SU-DHL-6 (cell line): ENCODE data around the gene RPH3AL.

Experiments
- EZH2phosphoT487 ChIP-seq: fragments of 200-600 bp; sonication (generic), shearing (Covaris generic); conservative IDR thresholded peaks from 2 replicates; pipeline ENCODE4 v1.6.1; 2018; ENCODE audit warnings: mild to moderate bottlenecking, antibody characterized with exemption, low read length, moderate library complexity, mixed read lengths
- TF ChIP-seq, protein P1 (sequence below): fragments of 200-600 bp; sonication (generic); IDR thresholded peaks from one replicate; pipeline ENCODE4 v1.5.1; 2017; ENCODE audit warnings: antibody characterized with exemption, mild to moderate bottlenecking, low read length, moderate library complexity; ENCODE audit not compliant: insufficient read depth, poor library complexity, severe bottlenecking

DNA sequence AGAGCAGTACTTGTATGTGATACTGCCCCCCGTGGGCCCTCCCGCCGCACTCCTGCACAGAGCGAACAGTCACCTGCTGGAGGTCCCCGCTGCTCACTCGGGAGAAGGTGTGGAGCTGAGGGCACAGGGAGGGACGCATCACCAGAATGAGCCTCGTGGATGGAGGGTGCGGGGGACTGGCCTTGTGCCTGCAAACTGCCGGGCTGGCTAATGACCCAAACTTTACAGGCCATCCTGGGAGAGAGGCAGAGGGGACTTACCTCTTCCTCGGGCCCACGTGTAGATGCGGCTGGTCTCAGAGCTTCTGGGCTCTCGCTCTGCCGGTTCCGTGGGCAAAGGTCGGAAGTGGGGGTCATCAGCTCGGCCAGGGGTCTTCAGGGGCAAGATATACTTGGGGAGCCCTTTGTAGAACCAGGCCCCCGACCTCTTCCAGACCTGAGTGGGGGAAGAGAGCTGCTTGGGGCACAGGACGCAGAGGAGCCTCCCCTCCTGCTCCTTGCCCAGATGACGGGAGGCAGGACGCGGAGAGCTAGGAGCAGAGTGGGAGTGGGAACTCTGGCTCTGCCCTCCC, 105.7 kb downstream of the RPH3AL start:
- TF ChIP-seq, protein P1, sequence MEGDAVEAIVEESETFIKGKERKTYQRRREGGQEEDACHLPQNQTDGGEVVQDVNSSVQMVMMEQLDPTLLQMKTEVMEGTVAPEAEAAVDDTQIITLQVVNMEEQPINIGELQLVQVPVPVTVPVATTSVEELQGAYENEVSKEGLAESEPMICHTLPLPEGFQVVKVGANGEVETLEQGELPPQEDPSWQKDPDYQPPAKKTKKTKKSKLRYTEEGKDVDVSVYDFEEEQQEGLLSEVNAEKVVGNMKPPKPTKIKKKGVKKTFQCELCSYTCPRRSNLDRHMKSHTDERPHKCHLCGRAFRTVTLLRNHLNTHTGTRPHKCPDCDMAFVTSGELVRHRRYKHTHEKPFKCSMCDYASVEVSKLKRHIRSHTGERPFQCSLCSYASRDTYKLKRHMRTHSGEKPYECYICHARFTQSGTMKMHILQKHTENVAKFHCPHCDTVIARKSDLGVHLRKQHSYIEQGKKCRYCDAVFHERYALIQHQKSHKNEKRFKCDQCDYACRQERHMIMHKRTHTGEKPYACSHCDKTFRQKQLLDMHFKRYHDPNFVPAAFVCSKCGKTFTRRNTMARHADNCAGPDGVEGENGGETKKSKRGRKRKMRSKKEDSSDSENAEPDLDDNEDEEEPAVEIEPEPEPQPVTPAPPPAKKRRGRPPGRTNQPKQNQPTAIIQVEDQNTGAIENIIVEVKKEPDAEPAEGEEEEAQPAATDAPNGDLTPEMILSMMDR, result no peak
- TF ChIP-seq EZH2phosphoT487, result no peak
